ENCODE results near the gene DPYSL3.

The DPYSL3 gene

DNA sequence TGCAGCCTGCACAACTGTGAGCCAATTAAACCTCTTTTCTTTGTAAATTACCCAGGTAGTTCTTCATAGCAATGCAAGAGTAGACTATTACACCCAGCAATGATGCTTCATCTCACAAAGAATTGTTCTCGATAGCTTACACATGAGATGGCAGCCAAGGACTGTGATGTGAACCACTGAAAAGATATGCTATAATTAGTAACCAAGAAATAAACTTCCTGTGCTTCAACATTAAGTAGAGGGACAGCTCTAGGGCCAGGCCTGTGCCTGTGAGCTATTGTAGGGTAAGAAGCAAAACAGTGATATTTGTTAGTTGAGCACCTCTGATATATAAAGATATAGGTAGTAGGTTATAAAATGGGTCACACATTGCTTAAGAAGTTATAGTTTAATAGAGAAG, 41.8 kb upstream of the DPYSL3 start:
- no peak overlapping the region for H3K27ac ChIP-seq
- TF ChIP-seq, protein P1, sequence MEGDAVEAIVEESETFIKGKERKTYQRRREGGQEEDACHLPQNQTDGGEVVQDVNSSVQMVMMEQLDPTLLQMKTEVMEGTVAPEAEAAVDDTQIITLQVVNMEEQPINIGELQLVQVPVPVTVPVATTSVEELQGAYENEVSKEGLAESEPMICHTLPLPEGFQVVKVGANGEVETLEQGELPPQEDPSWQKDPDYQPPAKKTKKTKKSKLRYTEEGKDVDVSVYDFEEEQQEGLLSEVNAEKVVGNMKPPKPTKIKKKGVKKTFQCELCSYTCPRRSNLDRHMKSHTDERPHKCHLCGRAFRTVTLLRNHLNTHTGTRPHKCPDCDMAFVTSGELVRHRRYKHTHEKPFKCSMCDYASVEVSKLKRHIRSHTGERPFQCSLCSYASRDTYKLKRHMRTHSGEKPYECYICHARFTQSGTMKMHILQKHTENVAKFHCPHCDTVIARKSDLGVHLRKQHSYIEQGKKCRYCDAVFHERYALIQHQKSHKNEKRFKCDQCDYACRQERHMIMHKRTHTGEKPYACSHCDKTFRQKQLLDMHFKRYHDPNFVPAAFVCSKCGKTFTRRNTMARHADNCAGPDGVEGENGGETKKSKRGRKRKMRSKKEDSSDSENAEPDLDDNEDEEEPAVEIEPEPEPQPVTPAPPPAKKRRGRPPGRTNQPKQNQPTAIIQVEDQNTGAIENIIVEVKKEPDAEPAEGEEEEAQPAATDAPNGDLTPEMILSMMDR (conservative IDR thresholded peaks at IDR 0.05) = no peak

DNA sequence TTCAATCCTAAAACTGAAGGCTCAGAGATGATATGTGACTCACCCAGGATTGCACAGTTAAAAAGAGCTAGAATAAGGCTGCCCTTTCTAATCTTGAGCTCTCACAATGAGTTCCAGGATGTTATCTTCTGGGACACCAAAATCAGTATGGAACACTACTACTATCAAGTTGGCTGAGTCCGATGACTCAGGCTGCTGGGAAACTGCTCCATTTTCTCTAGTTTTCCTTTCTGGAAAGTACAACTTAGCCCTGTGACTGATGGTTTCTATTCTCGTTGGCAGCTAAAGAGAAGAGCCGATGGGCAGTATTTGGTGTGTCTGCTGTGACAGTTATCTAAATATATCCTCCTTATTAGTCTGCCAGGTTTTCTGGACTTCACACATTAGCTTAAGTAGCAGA, 37.9 kb upstream of the DPYSL3 start:
- no peak overlapping the region for H3K27ac ChIP-seq
- TF ChIP-seq, protein P1 (conservative IDR thresholded peaks at IDR 0.05) = no peak

DNA sequence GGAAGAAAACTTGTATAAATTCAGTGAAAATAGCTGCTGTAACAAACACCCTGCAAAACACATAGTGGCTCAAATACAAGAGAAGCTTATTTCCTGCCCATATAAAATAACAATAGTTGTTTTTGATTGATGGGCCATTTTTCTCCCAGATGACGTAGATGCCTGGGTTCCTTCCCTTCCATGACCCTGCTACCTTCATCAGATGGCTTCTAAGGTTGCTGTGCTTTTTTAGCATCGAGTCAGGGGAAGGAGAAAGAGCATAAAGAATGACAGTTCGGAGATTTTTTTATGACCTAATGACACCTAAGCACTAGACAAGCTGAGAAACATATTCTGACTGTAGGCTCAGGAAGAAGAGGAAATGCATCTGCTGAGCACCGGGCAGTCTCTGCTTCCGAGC, 34.7 kb upstream of the DPYSL3 start:
- TF ChIP-seq, protein P1 (conservative IDR thresholded peaks at IDR 0.05) = no peak
- no peak overlapping the region for H3K27ac ChIP-seq

DNA sequence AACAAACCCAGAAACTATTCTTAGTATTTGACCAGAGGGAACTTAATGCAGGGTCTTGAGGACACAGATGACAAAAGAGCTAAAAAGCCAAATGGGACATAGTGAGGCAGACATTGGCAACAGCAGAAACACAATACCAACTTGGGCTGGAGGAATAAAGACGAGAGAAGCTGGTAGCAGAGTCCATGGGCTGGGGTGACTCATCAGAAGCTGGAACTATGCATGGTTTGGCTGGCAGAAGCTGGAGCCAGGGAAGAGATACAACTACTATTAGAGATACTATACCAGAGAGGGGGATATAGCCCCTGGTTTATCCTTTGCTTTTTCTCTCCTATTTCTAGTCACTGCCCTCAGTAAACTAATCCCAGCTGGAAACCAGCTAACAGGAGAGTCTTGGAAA, 29.2 kb upstream of the DPYSL3 start:
- TF ChIP-seq, protein P1 (conservative IDR thresholded peaks at IDR 0.05) = no peak
- no peak overlapping the region for H3K27ac ChIP-seq

DNA sequence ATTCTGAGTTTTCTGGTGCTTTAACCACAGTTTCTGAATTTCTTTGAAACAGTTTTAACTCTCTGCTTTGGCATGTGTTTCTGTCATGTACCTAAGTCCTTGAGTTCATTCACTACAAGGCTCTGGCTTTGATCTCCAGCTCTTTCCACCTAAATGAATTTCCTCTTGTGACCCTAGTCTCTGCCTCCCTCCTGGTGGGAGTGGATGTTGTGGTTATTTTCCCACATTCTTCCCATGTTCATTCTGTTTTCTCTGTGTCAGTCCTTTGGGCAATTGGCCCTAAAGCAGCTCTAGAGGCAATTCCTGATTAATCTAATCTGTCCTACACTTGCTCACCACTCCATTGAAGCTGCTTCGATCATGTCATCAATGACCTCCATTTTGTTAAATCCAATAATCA, 28.4 kb upstream of the DPYSL3 start:
- no peak overlapping the region for H3K27ac ChIP-seq
- TF ChIP-seq, protein P1 (conservative IDR thresholded peaks at IDR 0.05) = no peak

DNA sequence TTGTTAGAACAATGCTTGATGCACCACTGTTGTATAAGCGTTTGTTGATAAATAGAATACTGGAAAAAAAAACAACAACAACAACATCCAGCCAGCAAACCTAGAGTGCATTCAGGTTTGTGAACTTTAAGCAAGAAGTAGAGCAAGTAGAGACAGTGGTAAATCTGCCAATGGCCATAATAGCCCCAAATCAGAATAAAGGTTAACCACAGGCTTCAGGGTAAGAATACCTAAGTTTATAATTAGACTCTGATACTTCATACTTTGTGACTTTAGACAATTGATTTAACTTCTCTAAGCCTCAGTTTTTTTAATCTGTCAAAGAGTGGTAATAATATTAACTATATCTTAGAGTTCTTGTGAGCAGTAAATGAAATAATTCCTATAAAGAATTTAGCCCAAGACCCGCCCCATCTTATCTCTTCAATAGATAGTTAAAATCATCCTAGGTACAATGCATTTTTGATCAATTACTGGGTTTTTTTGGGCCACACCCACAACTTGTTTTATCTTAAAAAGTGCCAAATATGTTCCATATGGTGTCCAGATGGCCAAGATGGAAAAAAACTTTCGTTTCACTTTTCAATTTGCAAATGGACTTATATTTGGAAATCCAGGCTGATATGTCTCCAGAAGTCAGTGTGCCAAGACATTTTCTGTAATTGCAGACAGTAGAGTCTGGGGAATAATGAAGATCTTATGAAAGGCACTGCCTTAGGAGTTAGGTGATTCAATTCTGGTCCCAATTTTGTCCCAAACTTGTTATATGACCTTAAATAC, 24.5 kb upstream of the DPYSL3 start:
- H3K27ac ChIP-seq = no peak overlapping the region
- TF ChIP-seq, protein P1 (conservative IDR thresholded peaks at IDR 0.05) = no peak

DNA sequence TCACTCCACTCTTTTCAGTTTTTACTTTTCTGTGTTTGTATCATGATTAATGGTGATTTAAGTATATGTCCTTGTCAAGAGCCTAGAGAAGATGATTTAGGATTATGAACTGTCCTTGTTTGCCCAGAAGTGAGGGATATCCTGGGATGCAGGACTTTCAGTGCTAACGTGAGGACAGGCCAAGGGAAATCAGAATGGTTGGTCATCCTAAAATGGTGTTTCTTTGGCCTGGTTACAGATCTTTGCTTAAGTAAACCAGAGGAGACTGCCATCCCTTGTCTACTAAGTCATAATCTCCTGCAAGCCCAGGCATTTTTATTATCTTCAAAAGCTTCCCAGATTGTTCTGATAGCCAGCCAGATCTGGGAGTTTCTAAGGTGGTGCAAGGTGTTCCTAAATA, 22.3 kb upstream of the DPYSL3 start:
- H3K27ac ChIP-seq = peak overlapping the region; percentile 63
- TF ChIP-seq, protein P1 (conservative IDR thresholded peaks at IDR 0.05) = no peak

All from VCaP (cell line).